ENCODE results near the gene PCDH1.

- no peak for TF ChIP-seq RARB (CRISPR knock-in tag; IDR thresholded peaks at IDR 0.05)
- no peak for TF ChIP-seq ZFP3 (CRISPR knock-in tag; IDR thresholded peaks at IDR 0.05)
- TF ChIP-seq CSRNP3 (CRISPR knock-in tag; IDR thresholded peaks at IDR 0.05), result no peak
- no peak for TF ChIP-seq TOX (CRISPR knock-in tag; IDR thresholded peaks at IDR 0.05; ENCODE audit: borderline replicate concordance)
- TF ChIP-seq PATZ1 (CRISPR knock-in tag; IDR thresholded peaks at IDR 0.05; ENCODE audit: borderline replicate concordance), result no peak
- TF ChIP-seq PPARA (CRISPR knock-in tag; IDR thresholded peaks at IDR 0.05; ENCODE audit: borderline replicate concordance), result no peak
- TF ChIP-seq ISL1 (CRISPR knock-in tag; IDR thresholded peaks at IDR 0.05), result no peak
These were observed 26.3 kb upstream of the PCDH1 start for GRCh38 chr5:141904551-141904950.

Measured in SK-N-SH treated with all-trans-retinoic acid at 6 μM for 48 hours (cell line).